Activated CD4-positive, alpha-beta T cell treated with anti-CD3 and anti-CD28 coated beads, Interleukin-2, Interleukin-4, amounts not matched to agents 100 ng/mL and 50 ng/mL, durations not matched to agents 16 hours and 8 hours (primary cell): ENCODE data around the gene ATP10A.
"Not testable (repeated sequence)": the region's sequence is repeated elsewhere in the genome, so short reads cannot be mapped to it uniquely, and the experiment has no call there.

Experiments
- DNase-seq: peaks from one replicate; pipeline ENCODE4 v3.0.0-alpha.2; 2020; ENCODE audit warnings: low spot score

ATP10A gene

GRCh38 chr15:25858952-25859760 lies 4.0 kb downstream of the ATP10A start:
- no peak for DNase-seq

GRCh38 chr15:25856059-25856458 lies 7.1 kb downstream of the ATP10A start:
- not testable (repeated sequence) for DNase-seq

GRCh38 chr15:25852661-25853524 lies 10.2 kb downstream of the ATP10A start:
- no peak for DNase-seq

- DNase-seq, result no peak
Observed at GRCh38 chr15:25852027-25852426, 11.1 kb downstream of the ATP10A start.

- peak; percentile 80 for DNase-seq
Observed at GRCh38 chr15:25850154-25851111, 12.7 kb downstream of the ATP10A start.

GRCh38 chr15:25849157-25849921 lies 13.8 kb downstream of the ATP10A start:
- no peak for DNase-seq

- no peak for DNase-seq
Observed at GRCh38 chr15:25848784-25849156, 14.4 kb downstream of the ATP10A start.

GRCh38 chr15:25848325-25848724 lies 14.8 kb downstream of the ATP10A start:
- DNase-seq, result no peak

GRCh38 chr15:25847051-25847450 lies 16.1 kb downstream of the ATP10A start:
- no peak for DNase-seq

GRCh38 chr15:25846377-25846776 lies 16.8 kb downstream of the ATP10A start:
- peak; percentile 45 for DNase-seq

GRCh38 chr15:25844981-25845680 lies 18.0 kb downstream of the ATP10A start:
- no peak for DNase-seq

- no peak for DNase-seq
Observed at GRCh38 chr15:25844542-25844941, 18.6 kb downstream of the ATP10A start.

- no peak for DNase-seq
Observed at GRCh38 chr15:25844076-25844475, 19.1 kb downstream of the ATP10A start.

GRCh38 chr15:25839638-25840156 lies 23.4 kb downstream of the ATP10A start:
- DNase-seq, result no peak

GRCh38 chr15:25838871-25839195 lies 24.3 kb downstream of the ATP10A start:
- no peak for DNase-seq

GRCh38 chr15:25838191-25838870 lies 24.8 kb downstream of the ATP10A start:
- DNase-seq, result no peak

GRCh38 chr15:25832158-25832557 lies 31.0 kb downstream of the ATP10A start:
- DNase-seq, result no peak

- no peak for DNase-seq
Observed at GRCh38 chr15:25830844-25831451, 32.2 kb downstream of the ATP10A start.

GRCh38 chr15:25829073-25829472 lies 34.1 kb downstream of the ATP10A start:
- no peak for DNase-seq
